Stimulated activated CD8-positive, alpha-beta memory T cell treated with anti-CD3 and anti-CD28 coated beads, Interleukin-15, amount 100 ng/mL, for 48 hours (primary cell): Measurements from ENCODE around the gene WDR59.
"Not testable (repeated sequence)": the region's sequence is repeated elsewhere in the genome, so short reads cannot be mapped to it uniquely, and the experiment has no call there.

Experiments
- DNase-seq, 2 donors: peaks; one replicate each; pipeline ENCODE4 v3.0.0-alpha.2; 2020; ENCODE audit warnings: low read depth in 2 of 2

The WDR59 gene

GRCh38 chr16:74973304-74973703 lies 11.6 kb downstream of the WDR59 start:
- no peak for DNase-seq

GRCh38 chr16:74954763-74955162 lies 30.2 kb downstream of the WDR59 start:
- no peak for DNase-seq

- DNase-seq = no peak
Observed at GRCh38 chr16:74951681-74952080, 33.2 kb downstream of the WDR59 start.

GRCh38 chr16:74951206-74951605 lies 33.7 kb downstream of the WDR59 start:
- DNase-seq = no peak

GRCh38 chr16:74950511-74950910 lies 34.4 kb downstream of the WDR59 start:
- DNase-seq = no peak

- DNase-seq = no peak
Observed at GRCh38 chr16:74949309-74949708, 35.6 kb downstream of the WDR59 start.

- no peak for DNase-seq
Observed at GRCh38 chr16:74944466-74944865, 40.5 kb downstream of the WDR59 start.

- no peak for DNase-seq
Observed at GRCh38 chr16:74942977-74943918, 41.7 kb downstream of the WDR59 start.

GRCh38 chr16:74942566-74942965 lies 42.4 kb downstream of the WDR59 start:
- no peak for DNase-seq

GRCh38 chr16:74939688-74940087 lies 45.2 kb downstream of the WDR59 start:
- DNase-seq = no peak

- peak; percentile 5 to 8 for DNase-seq
Observed at GRCh38 chr16:74936902-74937560, 47.9 kb downstream of the WDR59 start.

GRCh38 chr16:74931445-74931844 lies 53.5 kb downstream of the WDR59 start:
- DNase-seq = no peak

GRCh38 chr16:74929636-74930035 lies 55.3 kb downstream of the WDR59 start:
- no peak for DNase-seq

- DNase-seq = no peak
Observed at GRCh38 chr16:74926805-74927204, 58.1 kb downstream of the WDR59 start.

- DNase-seq = no peak
Observed at GRCh38 chr16:74923766-74924460, 61.0 kb downstream of the WDR59 start.

- DNase-seq = no peak
Observed at GRCh38 chr16:74922150-74923138, 62.5 kb downstream of the WDR59 start.

- DNase-seq = no peak
Observed at GRCh38 chr16:74921051-74921450, 63.9 kb downstream of the WDR59 start.

- DNase-seq = no peak
Observed at GRCh38 chr16:74909665-74910064, 75.3 kb downstream of the WDR59 start.

GRCh38 chr16:74908759-74909158 lies 76.2 kb downstream of the WDR59 start:
- DNase-seq = not testable (repeated sequence)

- DNase-seq = no peak
Observed at GRCh38 chr16:74903901-74904678, 80.8 kb downstream of the WDR59 start.
